Femur (tissue), 1 donor: ENCODE measurements around the gene ATRX.

Source experiments
- DNase-seq: peaks from one replicate; pipeline ENCODE4 v3.0.0-alpha.2; 2017

The ATRX gene

GRCh38 chrX:77484045-77484444, 302.0 kb downstream of the ATRX start:
- DNase-seq = no peak

- no peak for DNase-seq
Observed at GRCh38 chrX:77455437-77455836, 330.6 kb downstream of the ATRX start.
